A673 (cell line): ENCODE results near the gene EXOC6B.

Experiments used
- CTCF ChIP-seq: fragments of 300-800, 200-600 bp; sonication (generic); conservative IDR thresholded peaks from 2 replicates; pipeline ENCODE4 v1.5.1; 2017; ENCODE audit warnings: low read depth, mild to moderate bottlenecking, antibody characterized with exemption, low read length, moderate library complexity, mixed read lengths
- EZH2 ChIP-seq: fragments of 200-600 bp; sonication (generic); IDR thresholded peaks from 2 replicates; pipeline ENCODE4 v1.6.1; 2017; ENCODE audit warnings: borderline replicate concordance, low read depth, mild to moderate bottlenecking, mixed read lengths, antibody characterized with exemption, low read length; ENCODE audit not compliant: poor library complexity, severe bottlenecking

GRCh38 chr2:72743481-72743880 lies 82.4 kb downstream of the EXOC6B start:
- TF ChIP-seq CTCF: no peak
- no peak for TF ChIP-seq EZH2
